Duodenal mucosa (tissue), 2 donors: ENCODE data around the gene TDRKH.
"Not testable (repeated sequence)": the region's sequence is repeated elsewhere in the genome, so short reads cannot be mapped to it uniquely, and the experiment has no call there.

Experiments
- H3K27ac ChIP-seq: one replicate; pipeline ENCODE4 v1.7.0; 2013; ENCODE audit warnings: low read depth, low read length
- H3K27me3 ChIP-seq, 2 donors: one replicate each; pipeline ENCODE4 v1.7.0; 2013; ENCODE audit warnings: low read length in 2 of 2, control low read depth in 1 of 2; ENCODE audit not compliant: insufficient read depth in 2 of 2, control insufficient read depth in 1 of 2
- H3K36me3 ChIP-seq, 2 donors: one replicate each; pipeline ENCODE4 v1.7.0; 2013; ENCODE audit warnings: low read length in 2 of 2, control low read depth in 1 of 2; ENCODE audit not compliant: insufficient read depth in 2 of 2, control insufficient read depth in 1 of 2
- H3K4me1 ChIP-seq, 2 donors: one replicate each; pipeline ENCODE4 v1.7.0; 2013; ENCODE audit warnings: low read length in 2 of 2, control low read depth in 1 of 2; ENCODE audit not compliant: insufficient read depth in 2 of 2, control insufficient read depth in 1 of 2
- H3K4me3 ChIP-seq, 2 donors: one replicate each; pipeline ENCODE4 v1.7.0; 2013; ENCODE audit warnings: low read length in 2 of 2, low read depth in 1 of 2
- H3K9ac ChIP-seq, 2 donors: one replicate each; pipeline ENCODE4 v1.7.0; 2013; ENCODE audit warnings: low read length in 2 of 2, low read depth in 1 of 2
- H3K9me3 ChIP-seq, 2 donors: one replicate each; pipeline ENCODE4 v1.7.0; 2013; ENCODE audit warnings: low read length in 2 of 2, control low read depth in 1 of 2; ENCODE audit not compliant: control insufficient read depth in 1 of 2

TDRKH gene

DNA sequence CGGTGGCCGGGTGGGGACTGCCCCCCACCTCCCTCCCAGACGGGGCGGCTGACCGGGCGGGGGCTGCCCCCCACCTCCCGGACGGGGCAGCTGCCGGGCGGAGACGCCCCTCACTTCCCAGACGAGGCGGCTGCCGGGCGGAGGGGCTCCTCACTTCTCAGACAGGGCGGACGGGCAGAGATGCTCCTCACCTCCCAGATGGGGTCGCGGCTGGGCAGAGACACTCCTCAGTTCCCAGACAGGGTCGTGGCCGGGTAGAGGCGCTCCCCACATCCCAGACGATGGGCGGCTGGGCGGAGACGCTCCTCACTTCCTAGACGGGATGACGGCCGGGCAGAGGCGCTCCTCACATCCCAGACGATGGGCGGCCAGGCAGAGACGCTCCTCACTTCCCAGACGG is 21.0 kb downstream of the TDRKH start:
- H3K27ac ChIP-seq, H3K4me1 ChIP-seq, H3K27me3 ChIP-seq, H3K4me3 ChIP-seq, H3K9ac ChIP-seq, H3K9me3 ChIP-seq, H3K36me3 ChIP-seq: not testable (repeated sequence)

DNA sequence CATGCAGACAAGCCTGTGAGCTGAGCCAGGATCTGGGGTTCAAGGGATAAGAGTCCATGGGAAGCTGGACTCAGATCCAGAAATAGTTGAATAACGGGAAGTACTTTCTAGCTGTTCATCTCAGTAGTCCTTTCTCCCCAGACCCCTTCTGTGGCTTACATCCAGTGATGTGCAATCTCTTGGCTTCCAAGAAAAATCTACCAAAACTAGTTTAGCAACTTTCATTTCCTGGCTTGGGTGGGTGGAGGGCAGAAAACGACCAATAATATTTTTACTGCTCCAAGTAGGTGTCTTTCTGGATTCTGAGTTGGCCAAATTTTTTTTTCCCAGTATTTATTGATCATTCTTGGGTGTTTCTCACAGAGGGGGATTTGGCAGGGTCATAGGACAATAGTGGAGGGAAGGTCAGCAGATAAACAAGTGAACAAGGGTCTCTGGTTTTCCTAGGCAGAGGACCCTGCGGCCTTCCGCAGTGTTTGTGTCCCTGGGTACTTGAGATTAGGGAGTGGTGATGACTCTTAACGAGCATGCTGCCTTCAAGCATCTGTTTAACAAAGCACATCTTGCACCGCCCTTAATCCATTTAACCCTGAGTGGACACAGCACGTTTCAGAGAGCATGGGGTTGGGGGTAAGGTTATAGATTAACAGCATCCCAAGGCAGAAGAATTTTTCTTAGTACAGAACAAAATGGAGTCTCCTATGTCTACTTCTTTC is 21.8 kb downstream of the TDRKH start:
- not testable (repeated sequence) for H3K4me3 ChIP-seq, H3K9ac ChIP-seq, H3K27ac ChIP-seq, H3K4me1 ChIP-seq, H3K27me3 ChIP-seq, H3K9me3 ChIP-seq, H3K36me3 ChIP-seq

DNA sequence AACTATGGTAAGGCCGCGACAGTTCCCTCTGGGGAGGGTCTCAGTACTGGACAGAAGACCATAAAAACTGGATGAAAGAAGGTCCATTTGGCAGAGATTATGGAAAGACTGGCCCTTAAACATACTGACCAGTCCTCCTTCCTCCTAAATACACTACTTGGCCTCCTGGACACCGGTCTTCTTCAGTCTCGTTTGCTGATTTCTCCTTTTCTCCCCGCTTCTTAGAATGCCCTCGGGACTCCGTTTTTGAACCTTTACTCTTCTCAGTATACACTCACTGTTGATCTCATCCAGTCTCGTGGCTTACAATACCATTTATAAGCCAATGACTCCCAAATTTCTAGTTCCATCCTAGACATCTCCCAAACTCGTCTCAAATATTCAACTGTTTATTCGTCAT is 26.3 kb downstream of the TDRKH start:
- peaks cover 14 to 23% of the 10 kb centered on the region in 2 donors for H3K36me3 ChIP-seq
- peak overlapping the region; percentile 77 to 85 for H3K9ac ChIP-seq
- peaks cover 10 to 12% of the 10 kb centered on the region in 2 donors for H3K4me1 ChIP-seq
- H3K9me3 ChIP-seq, result no peaks in the 10 kb centered on the region
- no peak overlapping the region for H3K27ac ChIP-seq
- H3K4me3 ChIP-seq, result peak overlapping the region; percentile 81 to 90
- H3K27me3 ChIP-seq, result no peaks in the 10 kb centered on the region

DNA sequence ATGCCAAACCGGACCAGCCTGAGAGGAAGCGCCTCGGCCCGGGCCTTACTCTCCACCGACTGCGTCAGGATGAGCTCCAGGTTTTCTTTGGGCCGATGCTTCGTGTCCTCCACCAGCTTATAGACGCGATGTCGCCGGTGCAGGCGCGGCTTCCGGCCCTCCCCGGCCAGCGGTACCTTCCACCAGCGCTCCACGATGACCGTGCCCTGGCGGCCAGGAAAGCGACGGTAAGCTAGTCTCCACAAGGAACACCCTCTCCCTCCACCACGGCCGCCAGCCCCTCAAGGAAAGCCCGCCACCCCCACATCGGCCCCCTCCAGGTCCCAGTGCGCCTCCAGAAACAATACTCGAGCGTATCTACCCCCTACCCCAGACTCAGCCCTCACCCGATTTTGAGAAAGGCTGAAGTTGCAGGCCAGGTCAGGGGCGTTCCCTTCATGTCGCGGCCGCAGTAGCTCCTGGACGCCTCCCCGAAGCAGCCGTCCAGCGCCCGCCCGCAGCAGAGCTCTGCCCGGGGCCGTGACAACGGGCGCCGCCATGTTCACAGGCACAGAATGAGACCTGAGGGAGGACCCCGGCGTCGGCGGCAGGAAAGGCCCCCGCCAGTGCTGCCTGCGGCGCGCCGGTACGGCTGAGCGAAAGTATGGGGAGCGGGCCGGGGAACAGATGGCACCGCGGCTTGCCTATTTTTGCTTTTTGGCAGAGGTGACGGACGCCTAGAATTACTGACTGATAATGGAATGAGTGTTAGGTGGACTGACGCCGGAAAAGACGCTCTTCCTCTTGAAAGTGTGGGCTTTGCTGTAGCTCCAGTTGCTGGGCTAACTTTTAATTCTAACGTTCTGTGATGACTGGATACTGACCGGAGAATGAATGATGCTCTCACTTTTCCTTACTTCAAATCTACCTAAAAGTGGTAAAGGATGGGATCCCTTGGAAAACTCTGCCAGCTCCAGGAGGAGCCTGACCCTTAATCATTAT is 27.1 kb downstream of the TDRKH start, which contains the start of gene MRPL9:
MRPL9 (minus strand) TSS at position 556 of the 981 bp plus-strand sequence; CDS start at position 539, 17 bp downstream.
- H3K36me3 ChIP-seq, result peaks cover 18 to 27% of the 10 kb centered on the region in 2 donors
- H3K27me3 ChIP-seq, result no peaks in the 10 kb centered on the region
- H3K9me3 ChIP-seq, result no peaks in the 10 kb centered on the region
- peak within 1 kb of the TSS; percentile 81 to 90 for H3K4me3 ChIP-seq
- peak within 1 kb of the TSS; percentile 77 to 85 for H3K9ac ChIP-seq
- H3K27ac ChIP-seq, result peak within 1 kb of the TSS; percentile 65
- peaks cover 10 to 12% of the 10 kb centered on the region in 2 donors for H3K4me1 ChIP-seq

DNA sequence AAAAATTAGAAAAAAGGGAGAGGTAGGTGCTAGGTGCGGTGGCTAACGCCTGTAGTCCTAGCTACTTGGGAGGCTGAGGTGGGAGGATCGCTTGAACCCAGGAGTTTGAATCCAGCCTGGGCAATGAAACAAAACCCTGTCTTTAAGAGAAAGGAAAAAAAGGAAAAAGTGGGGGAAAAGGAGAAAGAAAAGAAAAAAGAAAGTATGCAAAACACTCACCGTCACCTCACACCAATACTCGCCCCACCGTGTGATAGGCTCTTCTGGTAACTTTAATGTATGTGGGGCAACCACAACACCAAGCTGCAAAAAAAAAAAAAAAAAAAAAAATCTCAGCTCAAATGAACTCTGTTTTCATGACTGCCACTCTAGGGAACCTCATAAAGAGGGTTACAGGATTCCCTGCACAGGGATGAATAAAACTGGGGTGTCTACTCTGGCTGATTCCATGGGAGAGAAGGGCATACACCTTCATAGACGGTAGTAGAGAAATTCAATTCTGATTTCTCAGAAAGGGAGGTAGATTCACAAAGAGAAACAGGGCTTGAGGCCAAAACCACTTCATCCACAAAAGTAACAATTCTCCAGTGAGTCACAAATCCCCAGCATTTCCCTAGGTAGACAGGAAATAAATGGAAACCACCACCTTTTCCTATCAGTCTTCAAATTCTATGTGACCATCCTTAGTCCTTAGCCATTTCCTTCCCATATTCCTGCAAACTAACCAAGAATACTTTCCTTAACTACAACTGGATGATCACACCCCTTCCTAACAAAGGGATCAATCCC is 29.5 kb downstream of the TDRKH start:
- H3K9ac ChIP-seq, result no peak overlapping the region
- H3K9me3 ChIP-seq, result no peaks in the 10 kb centered on the region
- peaks cover 10 to 12% of the 10 kb centered on the region in 2 donors for H3K4me1 ChIP-seq

DNA sequence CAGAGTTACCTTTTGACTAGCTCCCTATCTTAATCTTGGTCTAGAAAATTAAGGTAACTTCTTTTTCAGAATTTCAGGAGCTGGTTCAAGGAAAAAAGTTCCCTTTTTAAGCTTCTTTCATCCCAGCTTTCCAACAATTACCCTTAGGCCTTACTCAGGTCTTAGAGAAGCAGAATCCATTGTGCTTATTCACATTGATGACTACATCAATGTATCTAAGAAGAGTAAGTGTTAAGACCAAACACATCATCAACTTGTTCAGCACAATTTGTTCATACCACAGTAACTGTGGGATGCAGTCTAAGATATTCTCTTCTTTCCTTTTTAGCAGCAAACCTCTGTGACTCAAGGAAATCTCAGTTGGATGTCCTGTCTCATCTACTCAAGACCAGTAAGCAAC is 31.1 kb downstream of the TDRKH start:
- Histone ChIP-seq H3K27me3 (no peaks in the 10 kb centered on the region), H3K36me3 (peaks cover 22 to 30% of the 10 kb centered on the region in 2 donors)

More for the DNA sequence above, 29.5 kb downstream of the TDRKH start:
- peaks cover 22 to 30% of the 10 kb centered on the region in 2 donors for H3K36me3 ChIP-seq
- no peak overlapping the region for H3K4me3 ChIP-seq
- H3K27me3 ChIP-seq, result no peaks in the 10 kb centered on the region
- H3K27ac ChIP-seq, result no peak overlapping the region

DNA sequence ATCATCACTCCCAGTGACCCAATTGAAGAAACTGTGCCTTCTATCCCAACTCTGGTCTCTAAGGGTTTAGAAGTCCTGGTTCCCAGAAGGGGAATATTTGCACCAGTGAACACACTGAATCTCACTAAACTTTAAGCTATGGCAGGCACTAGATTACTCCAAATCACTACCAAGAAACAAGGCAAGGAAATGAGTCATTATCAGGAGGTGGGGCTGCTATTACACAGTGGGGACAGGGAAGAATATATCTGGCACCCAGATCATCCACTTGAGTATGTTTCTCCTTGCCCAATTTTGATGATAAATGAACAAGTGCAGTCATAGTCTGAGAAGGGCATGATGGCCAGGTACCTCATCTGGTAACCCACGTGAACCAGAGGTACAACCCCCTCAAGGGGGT is 34.0 kb downstream of the TDRKH start:
- no peak overlapping the region for H3K9ac ChIP-seq
- no peak overlapping the region for H3K4me3 ChIP-seq
- no peaks in the 10 kb centered on the region for H3K4me1 ChIP-seq
- H3K27ac ChIP-seq, result no peak overlapping the region
- peaks cover 21 to 24% of the 10 kb centered on the region in 2 donors for H3K36me3 ChIP-seq
- H3K27me3 ChIP-seq, result no peaks in the 10 kb centered on the region
- no peaks in the 10 kb centered on the region for H3K9me3 ChIP-seq

More for the DNA sequence above, 31.1 kb downstream of the TDRKH start:
- H3K4me1 ChIP-seq, result peaks cover 8 to 10% of the 10 kb centered on the region in 2 donors
- no peak overlapping the region for H3K9ac ChIP-seq
- H3K27ac ChIP-seq, result no peak overlapping the region
- no peak overlapping the region for H3K4me3 ChIP-seq
- no peaks in the 10 kb centered on the region for H3K9me3 ChIP-seq

DNA sequence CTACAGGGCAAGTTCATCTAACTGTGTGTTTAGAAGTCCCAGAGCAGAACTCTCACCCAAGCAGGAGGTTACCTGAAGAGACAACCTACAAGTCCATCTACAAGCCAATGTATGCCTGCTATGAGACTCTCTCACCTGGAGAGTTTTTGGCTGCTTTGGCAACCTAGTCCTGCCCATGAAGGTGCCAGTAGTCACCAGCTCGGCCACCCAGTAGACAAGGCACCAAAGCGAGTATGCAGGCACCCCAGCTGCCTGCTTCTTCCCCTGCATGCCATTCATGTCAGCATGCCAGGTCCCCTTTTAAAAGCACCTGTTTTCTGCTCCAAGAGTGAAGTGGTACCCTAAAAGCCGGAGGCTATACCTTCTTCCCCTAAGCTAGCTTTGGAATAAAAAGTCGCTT is 48.8 kb downstream of the TDRKH start:
- H3K4me3 ChIP-seq, result no peak overlapping the region
- no peaks in the 10 kb centered on the region for H3K27me3 ChIP-seq
- H3K9ac ChIP-seq, result no peak overlapping the region
- no peaks in the 10 kb centered on the region for H3K36me3 ChIP-seq
- no peak overlapping the region for H3K27ac ChIP-seq
- no peaks in the 10 kb centered on the region for H3K4me1 ChIP-seq
- H3K9me3 ChIP-seq, result peaks cover 10 to 13% of the 10 kb centered on the region in 2 donors

DNA sequence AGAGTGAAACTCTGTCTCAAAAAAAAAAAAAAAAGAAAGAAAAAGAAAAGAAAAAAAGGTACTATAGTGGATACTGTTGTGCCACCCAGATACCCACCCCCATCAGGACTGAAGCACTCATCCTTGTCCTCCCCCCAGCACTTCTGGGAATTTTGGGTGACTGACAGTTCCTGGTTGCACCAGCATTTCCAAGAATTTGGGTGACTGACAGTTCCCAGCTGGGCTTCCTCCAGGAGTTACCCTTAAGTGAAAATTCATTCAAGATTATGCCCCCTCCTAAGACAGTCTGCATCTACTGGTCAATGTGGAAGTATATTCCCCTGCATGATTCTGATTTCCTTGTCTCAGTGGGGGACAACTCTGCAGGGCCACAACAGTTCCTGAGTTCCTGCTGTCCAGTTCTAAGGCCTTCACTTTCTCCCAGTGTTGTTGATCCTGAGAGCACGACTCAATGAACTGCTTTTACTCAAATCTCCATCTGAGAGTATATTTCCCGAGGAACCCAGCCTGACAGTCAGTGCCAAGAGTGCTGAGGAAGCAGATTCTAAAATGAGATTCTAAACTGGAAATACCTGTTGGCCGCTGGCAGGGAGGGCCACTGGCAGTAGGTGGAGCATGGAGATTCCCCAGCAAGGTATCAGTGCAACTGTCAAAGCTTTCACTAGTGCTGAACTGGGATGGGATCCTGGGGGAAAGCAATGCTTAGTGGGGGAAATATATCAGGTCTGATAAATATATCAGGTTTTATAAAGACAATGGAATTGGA is 50.5 kb downstream of the TDRKH start:
- Histone ChIP-seq H3K4me1 (peaks cover 2 to 3% of the 10 kb centered on the region in 2 donors), H3K9ac (no peak overlapping the region), H3K4me3 (no peak overlapping the region), H3K9me3 (peaks cover 10 to 14% of the 10 kb centered on the region in 2 donors), H3K36me3 (no peaks in the 10 kb centered on the region), H3K27me3 (no peaks in the 10 kb centered on the region), H3K27ac (no peak overlapping the region)
